ENCODE measurements around the gene GRIA1. TPM values are rescaled to one million over a fixed set of nuclear protein-coding genes. Genes with fewer than 3 reads are reported as not detected.

Gene GRIA1
- total RNA-seq, 4 donors from 2014 or later = 0.63 to 1.2 (median 0.93) TPM

- 94% methylated on average over 3 of the region's 3 CpGs for WGBS
- Histone ChIP-seq H3K4me1 (no peaks in the 10 kb centered on the region), H3K9me3 (no peaks in the 10 kb centered on the region), H3K4me3 (no peak overlapping the region), H3K27ac (replicated peaks in 1 of 4) (no peak overlapping the region), H3K27me3 (no peaks in the 10 kb centered on the region), H3K36me3 (no peaks in the 10 kb centered on the region)
- DNase-seq (ENCODE audit: extremely low spot score) = peak; percentile 74
- no peak for TF ChIP-seq EP300 (IDR thresholded peaks at IDR 0.05)
- TF ChIP-seq, protein P1, sequence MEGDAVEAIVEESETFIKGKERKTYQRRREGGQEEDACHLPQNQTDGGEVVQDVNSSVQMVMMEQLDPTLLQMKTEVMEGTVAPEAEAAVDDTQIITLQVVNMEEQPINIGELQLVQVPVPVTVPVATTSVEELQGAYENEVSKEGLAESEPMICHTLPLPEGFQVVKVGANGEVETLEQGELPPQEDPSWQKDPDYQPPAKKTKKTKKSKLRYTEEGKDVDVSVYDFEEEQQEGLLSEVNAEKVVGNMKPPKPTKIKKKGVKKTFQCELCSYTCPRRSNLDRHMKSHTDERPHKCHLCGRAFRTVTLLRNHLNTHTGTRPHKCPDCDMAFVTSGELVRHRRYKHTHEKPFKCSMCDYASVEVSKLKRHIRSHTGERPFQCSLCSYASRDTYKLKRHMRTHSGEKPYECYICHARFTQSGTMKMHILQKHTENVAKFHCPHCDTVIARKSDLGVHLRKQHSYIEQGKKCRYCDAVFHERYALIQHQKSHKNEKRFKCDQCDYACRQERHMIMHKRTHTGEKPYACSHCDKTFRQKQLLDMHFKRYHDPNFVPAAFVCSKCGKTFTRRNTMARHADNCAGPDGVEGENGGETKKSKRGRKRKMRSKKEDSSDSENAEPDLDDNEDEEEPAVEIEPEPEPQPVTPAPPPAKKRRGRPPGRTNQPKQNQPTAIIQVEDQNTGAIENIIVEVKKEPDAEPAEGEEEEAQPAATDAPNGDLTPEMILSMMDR (IDR thresholded peaks at IDR 0.05) = no peak
- intact Hi-C loops (cut with DNase I) = no loop called here
Observed at GRCh38 chr5:153712946-153713345, 222.5 kb downstream of the GRIA1 start.

DNA sequence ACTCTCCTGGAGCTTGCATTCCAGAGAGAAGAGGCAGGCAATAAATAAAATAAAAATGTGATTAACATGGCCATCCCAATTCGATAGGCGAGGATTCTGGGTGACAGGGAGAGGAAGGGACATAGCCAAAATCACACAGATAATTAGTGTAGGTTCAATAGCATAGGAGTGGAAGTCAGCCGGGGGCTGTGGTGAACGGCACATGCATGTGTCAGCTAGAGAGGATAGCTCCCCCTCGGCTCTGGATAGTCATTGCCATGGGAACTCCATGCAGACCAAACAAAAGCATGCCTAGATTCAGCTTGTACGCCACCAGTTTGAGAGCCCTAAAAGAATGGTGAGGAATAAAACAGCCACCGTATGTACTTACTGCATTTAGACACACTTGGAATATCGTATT lies 223.5 kb downstream of the GRIA1 start:
- DNase-seq (ENCODE audit: extremely low spot score) = peak; percentile 55
- 82% methylated on average over 8 of the region's 8 CpGs for WGBS
- Histone ChIP-seq H3K27me3 (no peaks in the 10 kb centered on the region), H3K9me3 (no peaks in the 10 kb centered on the region), H3K4me3 (no peak overlapping the region), H3K4me1 (no peaks in the 10 kb centered on the region), H3K27ac (replicated peaks in 1 of 4) (no peak overlapping the region), H3K36me3 (no peaks in the 10 kb centered on the region)
- no peak for TF ChIP-seq POLR2A (IDR thresholded peaks at IDR 0.05; ENCODE audit: low read depth)
- intact Hi-C loops (cut with DNase I) = no loop called here

DNA sequence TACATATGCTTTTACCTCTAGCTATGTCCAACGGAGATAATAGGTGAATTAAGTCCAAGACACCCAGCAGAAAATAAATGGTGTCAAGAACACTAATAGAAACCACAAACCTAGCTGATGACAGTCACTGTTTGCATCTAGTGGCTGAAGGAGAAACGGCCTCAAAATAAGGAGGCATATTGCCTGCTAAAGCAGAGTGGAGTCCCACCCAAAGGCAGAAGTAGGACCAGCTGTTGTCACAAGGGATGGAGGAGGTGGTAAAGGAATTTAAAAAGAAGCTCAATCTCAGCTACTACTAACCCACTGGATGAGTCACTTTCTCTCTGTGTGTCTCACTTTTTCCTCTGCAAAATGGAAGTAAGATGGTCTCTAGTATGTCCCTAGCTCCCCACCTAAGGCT lies 224.3 kb downstream of the GRIA1 start:
- TF ChIP-seq EP300 (IDR thresholded peaks at IDR 0.05) = no peak
- no peak for TF ChIP-seq POLR2AphosphoS5 (IDR thresholded peaks at IDR 0.05)
- TF ChIP-seq POLR2A (IDR thresholded peaks at IDR 0.05; ENCODE audit: low read depth) = no peak
- TF ChIP-seq, protein P1 (IDR thresholded peaks at IDR 0.05) = no peak
- Histone ChIP-seq H3K4me3 (no peak overlapping the region), H3K9me3 (no peaks in the 10 kb centered on the region), H3K27ac (replicated peaks in 1 of 4) (no peak overlapping the region), H3K4me1 (no peaks in the 10 kb centered on the region), H3K36me3 (no peaks in the 10 kb centered on the region), H3K27me3 (no peaks in the 10 kb centered on the region)
- peak; percentile 86 for DNase-seq (ENCODE audit: extremely low spot score)
- 83% methylated on average over 2 of the region's 2 CpGs for WGBS
- intact Hi-C loops (cut with DNase I) = no loop called here

DNA sequence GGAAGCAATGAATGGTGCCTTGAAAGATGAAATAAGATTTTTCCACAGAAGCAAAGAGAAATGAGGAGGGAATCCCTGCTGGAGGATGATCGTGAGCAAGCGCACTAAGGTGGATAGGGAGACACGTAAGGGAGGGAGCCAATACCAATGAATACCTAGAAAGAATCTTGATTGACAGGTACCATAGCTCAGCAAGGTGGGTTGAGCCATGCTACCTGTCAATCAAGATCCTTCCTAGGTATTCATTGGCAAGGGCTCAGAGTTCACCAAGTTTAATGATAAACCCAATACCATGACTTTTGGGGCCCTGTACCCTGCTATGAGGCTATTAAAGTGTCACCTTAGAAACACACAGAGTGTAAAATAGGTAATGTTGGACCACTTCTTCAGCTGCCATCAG lies 226.8 kb downstream of the GRIA1 start:
- intact Hi-C loops (cut with DNase I) = no loop called here
- Histone ChIP-seq H3K4me3 (no peak overlapping the region), H3K27me3 (no peaks in the 10 kb centered on the region), H3K4me1 (no peaks in the 10 kb centered on the region), H3K36me3 (no peaks in the 10 kb centered on the region), H3K27ac (replicated peaks in 1 of 4) (no peak overlapping the region), H3K9me3 (peaks cover 0 to 4% (median 0%) of the 10 kb centered on the region in 4 donors)
- peak; percentile 60 for DNase-seq (ENCODE audit: extremely low spot score)
- WGBS = 96% methylated on average over 3 of the region's 3 CpGs
- TF ChIP-seq POLR2A (IDR thresholded peaks at IDR 0.05; ENCODE audit: low read depth) (no peak), POLR2AphosphoS5 (IDR thresholded peaks at IDR 0.05) (no peak), EP300 (IDR thresholded peaks at IDR 0.05) (no peak)
- TF ChIP-seq, protein P1 (IDR thresholded peaks at IDR 0.05) = no peak

- Histone ChIP-seq H3K4me1 (no peaks in the 10 kb centered on the region), H3K4me3 (no peak overlapping the region), H3K36me3 (no peaks in the 10 kb centered on the region), H3K9me3 (peaks cover 0 to 4% (median 2%) of the 10 kb centered on the region in 4 donors), H3K27me3 (no peaks in the 10 kb centered on the region), H3K27ac (replicated peaks in 1 of 4) (no peak overlapping the region)
- peak; percentile 81 for DNase-seq (ENCODE audit: extremely low spot score)
- intact Hi-C loops (cut with DNase I) = no loop called here
- WGBS = 80% methylated on average over 1 of the region's 1 CpG
- no peak for TF ChIP-seq POLR2A (IDR thresholded peaks at IDR 0.05; ENCODE audit: low read depth)
- TF ChIP-seq POLR2AphosphoS5 (IDR thresholded peaks at IDR 0.05) = no peak
- TF ChIP-seq EP300 (IDR thresholded peaks at IDR 0.05) = no peak
- TF ChIP-seq, protein P1 (IDR thresholded peaks at IDR 0.05) = no peak
Observed at GRCh38 chr5:153718713-153719112, 228.2 kb downstream of the GRIA1 start.
